Endothelial cell of umbilical vein (primary cell): ENCODE measurements around the gene ZNF248.

ENCODE experiments used
- CTCF ChIP-seq, 2 donors: IDR thresholded peaks; 1 replicate in 1 of 2; 2 replicates in 1 of 2; pipeline ENCODE4 v1.5.1; 2011; ENCODE audit warnings: low read length in 2 of 2, mild to moderate bottlenecking in 2 of 2, moderate library complexity in 2 of 2, control low read depth in 1 of 2, inconsistent platforms in 1 of 2, low read depth in 1 of 2; ENCODE audit not compliant: insufficient read depth in 1 of 2; ENCODE audit errors: extremely low read depth in 1 of 2
- MAX ChIP-seq: IDR thresholded peaks from 2 replicates; pipeline ENCODE4 v1.6.1; 2011; ENCODE audit not compliant: insufficient read depth, insufficient read length

- TF ChIP-seq MAX (no peak), CTCF (IDR thresholded peaks at IDR 0.05; ENCODE audit: extremely low read depth in 1 of 2, insufficient read depth in 1 of 2, low read depth in 1 of 2, low read length in 2 of 2) (no peak)
Measured at GRCh38 chr10:37777056-37777455, 80.4 kb downstream of the ZNF248 start.
